ENCODE results near the gene ERG28.

The ERG28 gene

DNA sequence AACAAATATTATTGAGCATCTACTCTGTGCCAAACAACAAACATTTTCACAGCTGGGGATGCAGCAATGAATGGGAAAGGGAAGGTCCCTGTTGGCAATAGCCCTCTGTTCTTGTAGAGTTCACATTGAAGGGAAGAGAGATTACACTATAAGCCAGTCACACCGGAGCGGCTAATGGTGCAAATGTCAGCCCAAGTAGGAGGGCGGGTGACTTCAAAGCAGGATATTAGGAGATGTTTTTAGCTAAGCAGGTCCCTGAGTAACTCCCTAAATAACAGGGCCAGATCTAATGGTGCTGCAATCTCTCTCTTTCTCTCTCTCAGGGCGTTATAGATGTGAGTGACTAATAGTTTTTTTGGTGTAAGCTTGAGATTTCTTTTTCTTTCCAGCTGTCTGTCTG is 51.6 kb downstream of the ERG28 start:
- Histone ChIP-seq H2BK5ac (ENCODE audit: low read length) (no peak overlapping the region), H4K5ac (ENCODE audit: low read length) (no peak overlapping the region), H3K4me3 (ENCODE audit: low read length) (no peak overlapping the region), H3K23ac (ENCODE audit: low read length) (no peak overlapping the region), H3K18ac (ENCODE audit: low read length) (no peak overlapping the region), H3K4ac (ENCODE audit: low read depth, low read length) (no peak overlapping the region), H3K27ac (ENCODE audit: low read depth, low read length) (no peak overlapping the region), H3K9ac (ENCODE audit: low read length) (no peak overlapping the region), H2BK120ac (ENCODE audit: low read depth, low read length) (no peak overlapping the region), H3K79me1 (ENCODE audit: low read length) (no peaks in the 10 kb centered on the region), H3K27me3 (ENCODE audit: insufficient read depth, low read length, poor library complexity) (no peaks in the 10 kb centered on the region), H3K79me2 (ENCODE audit: control insufficient read depth, insufficient read depth, low read length) (no peaks in the 10 kb centered on the region), H3K56ac (ENCODE audit: low read length) (no peak overlapping the region), H3K36me3 (ENCODE audit: control insufficient read depth, insufficient read depth, low read length) (no peaks in the 10 kb centered on the region), H2AK5ac (ENCODE audit: low read length) (no peak overlapping the region), H3K4me1 (ENCODE audit: control insufficient read depth, low read depth, low read length) (peaks cover 16% of the 10 kb centered on the region), H3K4me2 (ENCODE audit: low read length) (no peak overlapping the region), H4K8ac (ENCODE audit: low read depth, low read length) (no peak overlapping the region), H2BK15ac (replicated peaks; ENCODE audit: low read depth) (no peak overlapping the region)
- no CpG with 5 or more reads among the region's 4 CpGs for WGBS (ENCODE audit: extremely low coverage, insufficient coverage, low lambda C conversion rate)
- no peak for DNase-seq

DNA sequence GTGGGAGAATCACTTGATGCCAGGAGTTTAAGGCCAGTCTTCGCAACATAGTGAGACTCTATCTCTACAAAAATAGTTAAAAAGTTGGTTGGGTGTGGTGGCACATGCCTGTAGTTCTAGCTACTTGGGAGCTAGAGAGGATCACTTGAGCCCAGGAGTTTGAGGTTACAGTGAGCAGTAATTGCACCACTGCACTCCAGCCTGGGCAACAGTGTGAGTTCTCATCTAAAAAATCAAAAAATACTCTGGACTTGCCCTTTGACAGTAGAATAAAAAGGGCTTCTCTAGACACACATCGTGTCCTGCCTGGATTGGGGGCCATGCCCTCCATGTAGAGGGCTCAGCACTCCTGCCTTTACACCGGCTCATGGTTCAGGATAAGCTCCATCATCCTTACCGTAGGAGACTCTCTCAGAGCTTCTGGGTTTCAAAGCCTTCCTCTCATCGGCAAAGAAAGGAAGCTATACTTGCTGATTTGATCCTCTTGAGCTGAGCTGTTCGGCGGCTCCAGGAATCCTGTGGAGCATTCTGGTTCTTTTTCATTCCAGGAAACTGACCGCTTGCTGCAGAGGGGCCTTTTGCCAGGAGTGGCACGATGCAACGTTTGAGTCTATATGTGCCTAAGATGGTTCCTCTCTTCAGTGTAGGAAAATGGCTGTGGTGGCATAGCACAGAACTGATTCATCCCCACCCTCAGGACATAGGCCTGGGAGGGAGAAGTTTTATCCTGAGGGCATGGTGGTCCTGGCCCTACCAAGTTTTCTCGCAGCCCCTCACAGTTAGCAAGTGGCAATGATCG is 52.6 kb downstream of the ERG28 start:
- Histone ChIP-seq H3K9ac (ENCODE audit: low read length) (no peak overlapping the region), H3K23ac (ENCODE audit: low read length) (no peak overlapping the region), H3K4me2 (ENCODE audit: low read length) (no peak overlapping the region), H3K4me1 (ENCODE audit: control insufficient read depth, low read depth, low read length) (peaks cover 16% of the 10 kb centered on the region), H2BK15ac (replicated peaks; ENCODE audit: low read depth) (no peak overlapping the region), H3K4me3 (ENCODE audit: low read length) (no peak overlapping the region), H3K4ac (ENCODE audit: low read depth, low read length) (no peak overlapping the region), H2BK120ac (ENCODE audit: low read depth, low read length) (no peak overlapping the region), H3K18ac (ENCODE audit: low read length) (no peak overlapping the region), H2BK5ac (ENCODE audit: low read length) (no peak overlapping the region), H3K56ac (ENCODE audit: low read length) (no peak overlapping the region), H3K27ac (ENCODE audit: low read depth, low read length) (no peak overlapping the region), H3K79me1 (ENCODE audit: low read length) (no peaks in the 10 kb centered on the region), H3K36me3 (ENCODE audit: control insufficient read depth, insufficient read depth, low read length) (no peaks in the 10 kb centered on the region), H2AK5ac (ENCODE audit: low read length) (no peak overlapping the region), H4K8ac (ENCODE audit: low read depth, low read length) (no peak overlapping the region), H4K5ac (ENCODE audit: low read length) (no peak overlapping the region), H3K27me3 (ENCODE audit: insufficient read depth, low read length, poor library complexity) (no peaks in the 10 kb centered on the region), H3K79me2 (ENCODE audit: control insufficient read depth, insufficient read depth, low read length) (no peaks in the 10 kb centered on the region)
- DNase-seq, result no peak
- no CpG with 5 or more reads among the region's 12 CpGs for WGBS (ENCODE audit: extremely low coverage, insufficient coverage, low lambda C conversion rate)

DNA sequence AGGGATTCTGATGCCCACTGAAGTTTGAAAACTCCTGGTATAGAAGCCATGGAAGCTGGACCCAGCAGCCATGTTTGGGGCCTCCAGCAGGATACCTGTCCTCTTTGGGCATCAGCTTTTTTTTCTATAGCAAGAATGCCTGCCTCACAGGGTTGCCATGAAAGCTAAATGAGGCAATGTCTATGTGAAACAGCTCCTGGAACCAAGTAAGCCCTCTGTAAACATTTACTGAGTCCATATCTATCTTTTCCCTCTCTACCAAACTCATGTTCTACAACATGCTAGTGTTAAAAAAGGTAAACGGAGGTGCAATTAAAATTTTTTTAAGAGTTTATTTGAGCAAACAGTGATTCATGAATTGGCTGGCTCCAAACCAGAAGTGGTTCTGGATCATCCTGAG is 53.6 kb downstream of the ERG28 start:
- peak overlapping the region; percentile 91 for H4K8ac ChIP-seq (ENCODE audit: low read depth, low read length)
- WGBS (ENCODE audit: extremely low coverage, insufficient coverage, low lambda C conversion rate), result no CpG with 5 or more reads among the region's 1 CpG
- no peak for DNase-seq

DNA sequence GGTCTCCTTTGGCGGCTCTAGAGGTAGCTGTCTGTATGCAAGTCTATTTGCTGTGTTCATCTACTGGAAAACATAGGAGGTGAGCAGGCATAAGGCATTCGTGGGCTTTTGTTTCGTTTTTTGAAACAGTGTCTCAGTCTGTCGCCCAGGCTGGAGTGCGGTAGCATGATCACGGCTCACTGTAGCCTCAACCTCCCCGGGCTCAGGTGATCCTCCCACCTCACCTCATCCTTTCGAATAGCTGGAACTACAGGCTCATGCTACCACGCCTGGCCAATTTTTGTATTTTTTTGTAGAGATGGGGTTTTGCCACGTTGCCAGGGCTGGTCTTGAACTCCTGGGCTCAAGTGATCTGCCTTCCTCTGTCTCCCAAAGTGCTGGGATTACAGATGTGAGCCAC is 54.8 kb downstream of the ERG28 start:
- Histone ChIP-seq H2BK120ac (ENCODE audit: low read depth, low read length) (peak overlapping the region; percentile 11), H2AK5ac (ENCODE audit: low read length) (peak overlapping the region; percentile 89), H3K18ac (ENCODE audit: low read length) (peak overlapping the region; percentile 28), H3K56ac (ENCODE audit: low read length) (peak overlapping the region; percentile 77), H3K4me2 (ENCODE audit: low read length) (peak overlapping the region; percentile 14), H4K5ac (ENCODE audit: low read length) (no peak overlapping the region), H3K79me1 (ENCODE audit: low read length) (no peaks in the 10 kb centered on the region), H3K79me2 (ENCODE audit: control insufficient read depth, insufficient read depth, low read length) (no peaks in the 10 kb centered on the region), H3K23ac (ENCODE audit: low read length) (peak overlapping the region; percentile 73), H4K8ac (ENCODE audit: low read depth, low read length) (no peak overlapping the region), H3K27ac (ENCODE audit: low read depth, low read length) (peak overlapping the region; percentile 92), H3K36me3 (ENCODE audit: control insufficient read depth, insufficient read depth, low read length) (no peaks in the 10 kb centered on the region), H3K4ac (ENCODE audit: low read depth, low read length) (peak overlapping the region; percentile 22), H3K4me3 (ENCODE audit: low read length) (no peak overlapping the region), H3K4me1 (ENCODE audit: control insufficient read depth, low read depth, low read length) (peaks cover 20% of the 10 kb centered on the region), H2BK5ac (ENCODE audit: low read length) (peak overlapping the region; percentile 95), H3K27me3 (ENCODE audit: insufficient read depth, low read length, poor library complexity) (no peaks in the 10 kb centered on the region), H3K9ac (ENCODE audit: low read length) (peak overlapping the region; percentile 36), H2BK15ac (replicated peaks; ENCODE audit: low read depth) (no peak overlapping the region)
- DNase-seq, result no peak
- WGBS (ENCODE audit: extremely low coverage, insufficient coverage, low lambda C conversion rate), result no CpG with 5 or more reads among the region's 10 CpGs

More for the DNA sequence above, 53.6 kb downstream of the ERG28 start:
- H2BK15ac ChIP-seq (replicated peaks; ENCODE audit: low read depth), result no peak overlapping the region
- no peak overlapping the region for H3K9ac ChIP-seq (ENCODE audit: low read length)
- H3K27ac ChIP-seq (ENCODE audit: low read depth, low read length), result no peak overlapping the region
- no peak overlapping the region for H3K4ac ChIP-seq (ENCODE audit: low read depth, low read length)
- H3K4me3 ChIP-seq (ENCODE audit: low read length), result no peak overlapping the region
- H3K56ac ChIP-seq (ENCODE audit: low read length), result no peak overlapping the region
- no peak overlapping the region for H4K5ac ChIP-seq (ENCODE audit: low read length)
- H3K23ac ChIP-seq (ENCODE audit: low read length), result no peak overlapping the region
- H3K18ac ChIP-seq (ENCODE audit: low read length), result no peak overlapping the region
- H2BK120ac ChIP-seq (ENCODE audit: low read depth, low read length), result no peak overlapping the region
- no peaks in the 10 kb centered on the region for H3K27me3 ChIP-seq (ENCODE audit: insufficient read depth, low read length, poor library complexity)
- no peak overlapping the region for H2BK5ac ChIP-seq (ENCODE audit: low read length)
- no peaks in the 10 kb centered on the region for H3K36me3 ChIP-seq (ENCODE audit: control insufficient read depth, insufficient read depth, low read length)
- H2AK5ac ChIP-seq (ENCODE audit: low read length), result no peak overlapping the region
- no peak overlapping the region for H3K4me2 ChIP-seq (ENCODE audit: low read length)
- peaks cover 18% of the 10 kb centered on the region for H3K4me1 ChIP-seq (ENCODE audit: control insufficient read depth, low read depth, low read length)
- no peaks in the 10 kb centered on the region for H3K79me2 ChIP-seq (ENCODE audit: control insufficient read depth, insufficient read depth, low read length)
- no peaks in the 10 kb centered on the region for H3K79me1 ChIP-seq (ENCODE audit: low read length)

DNA sequence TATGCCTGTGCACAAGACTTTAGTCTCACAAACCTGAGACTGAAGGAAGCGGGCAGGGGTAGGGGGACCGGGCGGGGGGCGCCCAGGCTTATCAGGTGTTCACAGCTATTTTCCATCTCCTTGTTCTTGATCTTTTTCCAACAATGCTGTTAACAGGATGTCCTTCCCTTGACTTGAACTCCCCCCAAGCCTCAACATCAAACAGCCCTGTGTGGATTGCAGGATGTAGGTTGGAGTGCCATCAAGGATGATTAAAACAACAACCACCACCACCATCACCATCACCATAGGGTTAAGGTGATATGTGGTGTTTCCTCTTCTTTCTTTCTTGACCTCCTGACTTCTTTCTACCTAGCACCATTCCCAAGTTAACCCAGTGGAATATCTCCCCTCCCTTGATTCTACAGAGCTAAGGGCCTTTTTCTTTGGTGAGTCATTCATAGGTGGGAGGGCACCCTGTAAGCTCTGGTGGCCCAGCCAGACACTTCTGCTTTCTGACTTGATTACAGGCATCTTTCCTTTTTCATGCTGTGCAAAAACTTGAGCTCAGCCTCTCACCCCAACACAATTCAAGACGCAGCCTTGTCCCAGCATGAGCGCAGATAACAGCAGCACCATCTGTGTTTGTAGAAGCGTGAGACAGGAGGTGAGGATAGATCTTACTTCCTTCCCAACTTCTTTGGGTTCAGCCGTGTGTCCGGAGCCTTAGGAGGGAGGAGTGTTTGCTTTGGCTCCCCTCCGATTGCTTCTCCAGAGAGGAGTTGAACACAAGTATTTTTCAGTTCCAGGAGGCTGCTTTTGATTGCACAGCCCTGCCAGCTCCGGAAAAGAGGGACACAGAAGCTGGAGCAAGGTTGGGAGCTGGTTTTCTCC is 55.5 kb downstream of the ERG28 start:
- H3K36me3 ChIP-seq (ENCODE audit: control insufficient read depth, insufficient read depth, low read length), result no peaks in the 10 kb centered on the region
- H2BK120ac ChIP-seq (ENCODE audit: low read depth, low read length), result peak overlapping the region; percentile 75
- H2AK5ac ChIP-seq (ENCODE audit: low read length), result peak overlapping the region; percentile 62
- H2BK5ac ChIP-seq (ENCODE audit: low read length), result peak overlapping the region; percentile 95
- H4K5ac ChIP-seq (ENCODE audit: low read length), result no peak overlapping the region
- no peaks in the 10 kb centered on the region for H3K79me1 ChIP-seq (ENCODE audit: low read length)
- no peak overlapping the region for H4K8ac ChIP-seq (ENCODE audit: low read depth, low read length)
- no peaks in the 10 kb centered on the region for H3K79me2 ChIP-seq (ENCODE audit: control insufficient read depth, insufficient read depth, low read length)
- H3K4me2 ChIP-seq (ENCODE audit: low read length), result peak overlapping the region; percentile 14
- no peak overlapping the region for H3K4ac ChIP-seq (ENCODE audit: low read depth, low read length)
- peak overlapping the region; percentile 36 for H3K9ac ChIP-seq (ENCODE audit: low read length)
- peaks cover 20% of the 10 kb centered on the region for H3K4me1 ChIP-seq (ENCODE audit: control insufficient read depth, low read depth, low read length)
- no peak overlapping the region for H3K23ac ChIP-seq (ENCODE audit: low read length)
- no peak overlapping the region for H2BK15ac ChIP-seq (replicated peaks; ENCODE audit: low read depth)
- peak overlapping the region; percentile 28 for H3K18ac ChIP-seq (ENCODE audit: low read length)
- H3K27ac ChIP-seq (ENCODE audit: low read depth, low read length), result peak overlapping the region; percentile 92
- H3K27me3 ChIP-seq (ENCODE audit: insufficient read depth, low read length, poor library complexity), result no peaks in the 10 kb centered on the region
- DNase-seq, result peak; percentile 94
- H3K56ac ChIP-seq (ENCODE audit: low read length), result peak overlapping the region; percentile 77
- H3K4me3 ChIP-seq (ENCODE audit: low read length), result no peak overlapping the region
- WGBS (ENCODE audit: extremely low coverage, insufficient coverage, low lambda C conversion rate), result no CpG with 5 or more reads among the region's 11 CpGs

Measured in mesendoderm (in vitro differentiated cells).